ENCODE data around the gene ZNF90.

- TF ChIP-seq POLR2A (IDR thresholded peaks at IDR 0.05; ENCODE audit: low read depth, low read length) (no peak), TAF1 (IDR thresholded peaks at IDR 0.05; ENCODE audit: borderline replicate concordance, low read depth, low read length) (no peak), POLR2AphosphoS5 (IDR thresholded peaks at IDR 0.05; ENCODE audit: low read depth, low read length) (no peak)
Observed at GRCh38 chr19:20165971-20166592, 88.3 kb downstream of the ZNF90 start.
